Measurements from ENCODE around the gene ATXN1. TPM values are rescaled to one million over a fixed set of nuclear protein-coding genes. Genes with fewer than 3 reads are reported as not detected.

The ATXN1 gene
- total RNA-seq, 4 donors from 2014 or later: 24.9 to 48.0 (median 36.8) TPM

- 45 to 49% methylated on average over 9 of the region's 9 CpGs for WGBS, 2 donors
- Histone ChIP-seq H3K4me1 (peaks cover 0 to 35% (median 20%) of the 10 kb centered on the region in 4 donors), H3K4me3 (no peak overlapping the region), H3K27me3 (no peaks in the 10 kb centered on the region), H3K9me3 (no peaks in the 10 kb centered on the region), H3K27ac (no peak overlapping the region), H3K36me3 (no peaks in the 10 kb centered on the region)
- no peak for DNase-seq (ENCODE audit: low spot score in 2 of 2)
- TF ChIP-seq POLR2A (IDR thresholded peaks at IDR 0.05) (no peak), EP300 (IDR thresholded peaks at IDR 0.05) (no peak)
- TF ChIP-seq, protein P1, sequence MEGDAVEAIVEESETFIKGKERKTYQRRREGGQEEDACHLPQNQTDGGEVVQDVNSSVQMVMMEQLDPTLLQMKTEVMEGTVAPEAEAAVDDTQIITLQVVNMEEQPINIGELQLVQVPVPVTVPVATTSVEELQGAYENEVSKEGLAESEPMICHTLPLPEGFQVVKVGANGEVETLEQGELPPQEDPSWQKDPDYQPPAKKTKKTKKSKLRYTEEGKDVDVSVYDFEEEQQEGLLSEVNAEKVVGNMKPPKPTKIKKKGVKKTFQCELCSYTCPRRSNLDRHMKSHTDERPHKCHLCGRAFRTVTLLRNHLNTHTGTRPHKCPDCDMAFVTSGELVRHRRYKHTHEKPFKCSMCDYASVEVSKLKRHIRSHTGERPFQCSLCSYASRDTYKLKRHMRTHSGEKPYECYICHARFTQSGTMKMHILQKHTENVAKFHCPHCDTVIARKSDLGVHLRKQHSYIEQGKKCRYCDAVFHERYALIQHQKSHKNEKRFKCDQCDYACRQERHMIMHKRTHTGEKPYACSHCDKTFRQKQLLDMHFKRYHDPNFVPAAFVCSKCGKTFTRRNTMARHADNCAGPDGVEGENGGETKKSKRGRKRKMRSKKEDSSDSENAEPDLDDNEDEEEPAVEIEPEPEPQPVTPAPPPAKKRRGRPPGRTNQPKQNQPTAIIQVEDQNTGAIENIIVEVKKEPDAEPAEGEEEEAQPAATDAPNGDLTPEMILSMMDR (IDR thresholded peaks at IDR 0.05): no peak
Measured at GRCh38 chr6:16430391-16431089, 330.7 kb downstream of the ATXN1 start.

DNA sequence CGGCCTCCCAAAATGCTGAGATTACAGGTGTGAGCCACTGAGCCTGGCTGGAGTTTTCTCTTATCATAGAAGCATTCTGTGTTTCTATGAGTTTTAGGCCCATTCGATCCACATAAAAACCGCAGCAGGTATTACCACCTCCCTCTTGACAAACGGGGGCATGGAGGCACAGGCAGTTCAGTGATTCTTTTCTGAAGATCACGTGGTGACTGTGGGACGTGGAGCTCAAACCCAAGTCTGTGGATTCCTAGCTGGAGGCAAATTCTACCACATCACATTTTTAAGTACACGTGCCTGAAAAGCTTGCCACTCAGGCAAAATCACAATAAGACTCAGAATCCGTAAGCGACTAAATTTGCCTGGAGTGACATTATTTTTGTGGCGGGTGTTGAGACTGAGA, 331.6 kb downstream of the ATXN1 start:
- Histone ChIP-seq H3K36me3 (no peaks in the 10 kb centered on the region), H3K9me3 (no peaks in the 10 kb centered on the region), H3K27ac (no peak overlapping the region), H3K4me3 (no peak overlapping the region), H3K4me1 (peaks cover 0 to 35% (median 20%) of the 10 kb centered on the region in 4 donors), H3K27me3 (no peaks in the 10 kb centered on the region)
- WGBS, 2 donors: 92 to 99% methylated on average over 10 of the region's 10 CpGs
- TF ChIP-seq EP300 (IDR thresholded peaks at IDR 0.05) (no peak), POLR2A (IDR thresholded peaks at IDR 0.05) (no peak)
- TF ChIP-seq, protein P1 (IDR thresholded peaks at IDR 0.05): no peak
- no peak for DNase-seq (ENCODE audit: low spot score in 2 of 2)

DNA sequence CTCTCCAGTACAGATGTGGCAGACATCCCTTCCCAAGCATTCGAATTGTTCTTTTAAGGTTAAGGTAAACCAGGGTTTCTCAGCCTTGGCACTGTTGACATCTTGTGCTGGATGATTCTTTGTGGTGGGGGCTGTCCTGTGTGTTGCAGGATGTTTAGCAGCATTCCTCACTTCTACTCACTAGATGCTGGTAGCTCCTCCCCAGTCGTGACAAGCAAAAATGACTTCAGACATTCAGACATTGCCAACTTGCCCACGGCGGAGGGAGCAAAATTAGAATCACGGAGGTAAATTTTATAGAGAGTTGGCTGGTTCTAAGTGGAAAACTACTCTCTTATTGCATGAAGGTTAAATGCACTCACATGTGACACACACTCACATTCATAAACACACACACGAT, 334.1 kb downstream of the ATXN1 start:
- no peak for TF ChIP-seq EP300 (IDR thresholded peaks at IDR 0.05)
- TF ChIP-seq POLR2A (IDR thresholded peaks at IDR 0.05): no peak
- TF ChIP-seq, protein P1 (IDR thresholded peaks at IDR 0.05): no peak
- Histone ChIP-seq H3K36me3 (no peaks in the 10 kb centered on the region), H3K4me1 (peaks cover 0 to 19% (median 5%) of the 10 kb centered on the region in 4 donors), H3K4me3 (no peak overlapping the region), H3K9me3 (no peaks in the 10 kb centered on the region), H3K27me3 (no peaks in the 10 kb centered on the region), H3K27ac (no peak overlapping the region)
- DNase-seq (ENCODE audit: low spot score in 2 of 2): no peak
- WGBS, 2 donors: 85 to 90% methylated on average over 5 to 6 of the region's 6 CpGs

GRCh38 chr6:16425881-16426615, 335.2 kb downstream of the ATXN1 start:
- H3K27ac ChIP-seq: no peak overlapping the region
- H3K4me3 ChIP-seq: no peak overlapping the region
- DNase-seq (ENCODE audit: low spot score in 2 of 2): no peak
- H3K36me3 ChIP-seq: no peaks in the 10 kb centered on the region
- H3K27me3 ChIP-seq: no peaks in the 10 kb centered on the region
- WGBS, 2 donors: 93 to 94% methylated on average over 4 of the region's 4 CpGs
- no peaks in the 10 kb centered on the region for H3K9me3 ChIP-seq
- peaks cover 0 to 18% (median 8%) of the 10 kb centered on the region in 4 donors for H3K4me1 ChIP-seq
- TF ChIP-seq POLR2A (IDR thresholded peaks at IDR 0.05): no peak
- TF ChIP-seq, protein P1 (IDR thresholded peaks at IDR 0.05): no peak
- TF ChIP-seq EP300 (IDR thresholded peaks at IDR 0.05): no peak

DNA sequence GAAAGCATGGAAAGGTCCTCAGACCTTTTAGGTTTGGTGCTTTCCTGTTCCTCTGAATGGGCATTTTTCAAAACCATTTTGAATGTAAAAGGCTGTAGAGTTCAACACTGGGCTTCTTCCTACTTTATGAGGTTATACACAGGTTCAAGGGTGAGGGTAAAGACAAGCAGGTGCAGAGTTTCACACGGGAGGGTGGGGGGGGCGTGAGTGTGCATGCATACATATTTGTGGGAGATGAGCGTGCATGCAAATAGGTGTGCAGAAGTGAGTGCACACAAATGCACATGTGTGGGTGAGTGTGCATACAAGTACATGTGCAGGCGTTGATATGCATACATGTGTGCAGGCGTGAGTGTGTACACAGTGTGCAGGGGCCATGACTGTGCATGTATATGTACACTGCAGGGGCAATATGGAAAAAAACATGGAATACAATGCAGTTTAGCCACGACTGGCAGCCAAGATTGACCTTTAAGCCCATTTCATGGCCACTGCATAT, 339.7 kb downstream of the ATXN1 start:
- DNase-seq (ENCODE audit: low spot score in 2 of 2): no peak
- H3K27me3 ChIP-seq: no peaks in the 10 kb centered on the region
- H3K4me1 ChIP-seq: peaks cover 0 to 15% (median 9%) of the 10 kb centered on the region in 4 donors
- peak overlapping the region in 1 of 4 donors; percentile 62 for H3K27ac ChIP-seq
- H3K9me3 ChIP-seq: no peaks in the 10 kb centered on the region
- no peaks in the 10 kb centered on the region for H3K36me3 ChIP-seq
- H3K4me3 ChIP-seq: no peak overlapping the region
- 79 to 82% methylated on average over 6 of the region's 6 CpGs for WGBS, 2 donors
- no peak for TF ChIP-seq EP300 (IDR thresholded peaks at IDR 0.05)
- TF ChIP-seq, protein P1 (IDR thresholded peaks at IDR 0.05): no peak
